Measurements from ENCODE around the gene TP73.

DNA sequence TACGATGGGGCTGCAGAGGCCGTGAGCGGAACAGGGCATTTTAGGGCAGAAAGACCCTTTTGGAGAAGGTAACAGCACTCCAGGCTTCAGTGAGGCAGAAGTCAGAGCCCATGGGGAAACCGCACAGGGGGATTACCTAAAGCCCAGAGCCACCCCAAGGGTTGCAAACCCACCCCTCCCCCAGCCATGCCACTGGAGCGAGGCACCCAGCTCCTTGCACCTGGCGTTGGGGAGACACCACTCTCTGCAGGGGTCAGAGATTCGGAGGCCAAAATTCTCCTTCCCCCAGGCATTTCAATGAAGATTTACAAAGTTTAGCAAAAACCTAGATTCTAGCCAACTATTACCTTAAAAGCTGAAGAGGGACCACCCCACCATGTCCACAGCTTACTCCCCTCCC is 61.5 kb downstream of the TP73 start:
- TF ChIP-seq, protein P1, sequence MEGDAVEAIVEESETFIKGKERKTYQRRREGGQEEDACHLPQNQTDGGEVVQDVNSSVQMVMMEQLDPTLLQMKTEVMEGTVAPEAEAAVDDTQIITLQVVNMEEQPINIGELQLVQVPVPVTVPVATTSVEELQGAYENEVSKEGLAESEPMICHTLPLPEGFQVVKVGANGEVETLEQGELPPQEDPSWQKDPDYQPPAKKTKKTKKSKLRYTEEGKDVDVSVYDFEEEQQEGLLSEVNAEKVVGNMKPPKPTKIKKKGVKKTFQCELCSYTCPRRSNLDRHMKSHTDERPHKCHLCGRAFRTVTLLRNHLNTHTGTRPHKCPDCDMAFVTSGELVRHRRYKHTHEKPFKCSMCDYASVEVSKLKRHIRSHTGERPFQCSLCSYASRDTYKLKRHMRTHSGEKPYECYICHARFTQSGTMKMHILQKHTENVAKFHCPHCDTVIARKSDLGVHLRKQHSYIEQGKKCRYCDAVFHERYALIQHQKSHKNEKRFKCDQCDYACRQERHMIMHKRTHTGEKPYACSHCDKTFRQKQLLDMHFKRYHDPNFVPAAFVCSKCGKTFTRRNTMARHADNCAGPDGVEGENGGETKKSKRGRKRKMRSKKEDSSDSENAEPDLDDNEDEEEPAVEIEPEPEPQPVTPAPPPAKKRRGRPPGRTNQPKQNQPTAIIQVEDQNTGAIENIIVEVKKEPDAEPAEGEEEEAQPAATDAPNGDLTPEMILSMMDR (conservative IDR thresholded peaks at IDR 0.05; ENCODE audit: low read depth, low read length): no peak
- TF ChIP-seq EZH2 (IDR thresholded peaks at IDR 0.05; ENCODE audit: borderline replicate concordance, low read depth, low read length, poor library complexity, severe bottlenecking): no peak

Measured in A673 (cell line).